T47D (cell line): ENCODE measurements around the gene DUSP2.

Source experiments
- DNase-seq, 2 experiments: peaks; one replicate each; pipeline versions ENCODE4 v3.0.0 to v3.0.0-alpha.2; 2011 to 2012; ENCODE audit warnings: low read depth in 1 of 2, low spot score in 1 of 2
- JUND ChIP-seq: IDR thresholded peaks from 2 replicates; pipeline ENCODE4 v1.6.1; 2012; ENCODE audit warnings: low read depth
- in situ Hi-C: cut with HindIII; loops from 2 replicates; pipeline ENCODE4 v1.10.0; 2016; ENCODE audit warnings: low sequenced_read_pairs, low pct_unique_long_range_greater_than_20kb

DUSP2 gene

DNA sequence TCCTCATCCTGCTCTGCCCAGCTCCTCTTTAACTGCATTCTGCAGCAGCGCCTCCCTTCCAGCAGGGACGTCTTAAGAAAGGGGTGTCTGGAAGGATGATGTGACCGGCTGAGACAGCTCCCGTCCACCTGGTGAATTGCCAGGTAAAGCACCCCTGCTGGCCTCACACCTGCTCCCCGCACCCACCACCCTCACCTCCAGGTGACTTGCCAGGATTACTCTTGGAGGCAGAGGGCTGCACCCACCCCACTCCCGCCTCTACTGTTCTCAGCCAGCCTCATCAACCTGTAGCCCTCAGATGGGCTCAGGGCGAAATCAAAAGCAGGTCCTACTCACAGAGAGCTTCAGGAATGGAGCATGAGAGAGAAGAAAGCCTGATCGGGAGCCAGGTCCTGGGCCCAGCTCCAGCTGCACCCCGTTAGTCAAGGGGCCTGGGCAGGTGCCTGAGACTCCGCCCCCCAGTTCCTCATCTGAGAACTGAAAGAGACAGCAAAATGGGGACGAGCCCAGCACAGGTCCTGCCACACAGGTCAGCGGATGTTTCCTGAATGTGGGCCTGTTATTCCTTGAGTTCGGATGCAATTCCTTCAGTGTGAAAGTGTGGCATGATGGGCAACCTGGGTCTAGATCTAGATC lies 34.5 kb downstream of the DUSP2 start:
- TF ChIP-seq JUND = no peak
- in situ Hi-C loops = no loop called here
- no peak for DNase-seq

DNA sequence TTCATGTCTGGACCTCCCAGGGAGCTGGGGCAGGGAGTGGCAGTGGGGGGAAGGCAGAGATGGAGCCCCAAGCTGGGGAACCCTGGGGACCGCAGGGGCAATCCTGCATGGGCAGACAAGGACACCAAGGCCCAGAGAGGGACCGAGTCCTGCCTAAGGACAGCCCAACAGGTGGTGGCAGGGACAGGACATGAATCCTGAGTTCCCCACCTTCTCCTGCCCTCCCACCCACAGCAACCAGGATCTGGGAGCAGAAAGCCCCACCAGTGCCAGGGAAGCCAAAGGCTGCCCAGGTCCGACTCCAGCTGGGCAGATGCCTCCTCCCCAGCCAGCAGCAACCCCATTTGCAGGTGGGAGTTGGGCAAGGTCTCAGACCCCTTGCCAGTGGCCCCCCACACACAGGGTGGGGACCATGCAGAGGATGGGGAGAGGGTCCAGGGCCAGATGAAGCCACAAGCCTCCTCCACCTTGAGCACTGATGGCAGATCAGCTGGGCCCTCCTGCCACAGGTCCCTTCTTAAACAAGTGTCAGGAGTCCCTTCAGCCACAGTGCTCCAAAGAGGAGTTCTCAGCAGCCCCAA lies 35.2 kb downstream of the DUSP2 start:
- in situ Hi-C loops = no loop called here
- DNase-seq = no peak
- no peak for TF ChIP-seq JUND

DNA sequence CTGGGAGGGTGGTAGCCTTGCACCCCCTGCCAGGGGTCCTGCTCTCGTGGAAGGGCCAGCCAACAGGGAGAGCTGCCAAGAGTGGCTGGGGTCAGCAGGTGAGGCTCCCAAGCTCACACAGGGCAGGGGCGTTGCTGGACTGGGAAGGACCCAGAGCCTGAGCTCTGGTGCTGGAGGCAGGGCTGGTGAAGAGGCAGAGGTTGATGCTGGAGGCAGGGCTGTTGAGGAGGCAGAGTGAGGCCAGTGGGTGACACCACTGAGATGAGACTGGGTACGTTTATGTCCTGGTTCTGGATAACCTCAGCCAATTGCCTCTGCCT lies 35.9 kb downstream of the DUSP2 start:
- in situ Hi-C loops = no loop called here
- no peak for DNase-seq
- TF ChIP-seq JUND = no peak

DNA sequence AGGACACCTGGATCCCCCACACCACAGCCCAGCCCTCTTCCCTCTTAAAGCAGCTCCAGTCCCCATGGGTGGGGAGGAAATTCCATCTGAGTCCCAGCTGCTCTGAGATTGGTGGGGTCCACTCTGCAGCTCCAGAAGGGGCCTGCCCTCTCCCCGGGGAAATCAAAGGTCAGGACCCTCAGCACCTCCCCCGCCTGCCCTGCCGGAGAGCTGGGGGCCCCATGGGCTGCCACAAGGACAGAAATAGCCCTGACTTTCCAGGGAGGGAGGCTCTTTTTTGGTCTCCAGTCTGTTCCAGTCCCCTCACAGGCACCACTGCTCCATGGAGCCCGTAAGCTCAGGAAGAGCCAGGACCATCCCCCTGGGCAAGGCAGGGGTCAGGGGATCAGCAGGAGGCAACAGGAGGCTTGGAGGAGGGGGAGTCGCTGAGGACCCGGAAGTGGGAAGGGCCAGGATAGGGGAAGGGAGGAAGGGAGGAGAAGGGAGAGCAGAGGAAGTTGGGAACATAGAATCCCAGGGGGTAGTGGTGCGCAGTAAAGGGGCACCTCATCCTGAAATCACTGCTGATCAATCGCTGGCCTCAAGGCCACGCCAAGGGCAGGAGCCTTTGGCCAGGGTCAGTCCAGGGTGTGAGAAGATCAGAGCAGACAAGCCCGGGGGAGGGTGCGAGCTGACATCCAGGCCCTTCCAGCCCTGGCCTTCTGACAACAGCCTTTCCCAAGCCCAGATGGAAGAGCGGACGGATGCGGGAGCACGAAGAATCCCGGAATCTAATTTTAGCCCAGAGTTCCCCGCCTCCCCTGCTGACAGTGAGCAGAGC lies 36.5 kb downstream of the DUSP2 start:
- TF ChIP-seq JUND = no peak
- in situ Hi-C loops = no loop called here
- DNase-seq = no peak

DNA sequence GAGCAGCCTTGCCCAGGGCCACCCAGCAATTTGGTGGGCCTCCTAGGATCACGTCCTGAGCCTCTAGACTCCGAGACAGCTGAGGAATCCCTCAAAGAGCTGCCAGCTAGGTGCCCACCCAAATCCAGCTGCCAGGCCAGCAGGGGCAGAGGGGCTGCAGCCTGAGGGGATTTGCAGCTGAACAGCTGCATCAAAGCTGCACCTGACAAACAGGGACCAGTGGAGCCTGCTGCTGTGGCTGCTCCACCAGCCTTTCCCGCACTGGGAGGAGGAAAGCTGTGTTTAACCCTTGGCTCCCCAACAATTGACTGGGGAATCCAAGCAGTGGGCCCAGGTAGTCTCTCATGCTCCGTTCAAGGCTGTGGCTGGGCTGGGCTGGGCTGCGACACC lies 37.1 kb downstream of the DUSP2 start:
- in situ Hi-C loops = no loop called here
- TF ChIP-seq JUND = no peak
- DNase-seq = no peak

DNA sequence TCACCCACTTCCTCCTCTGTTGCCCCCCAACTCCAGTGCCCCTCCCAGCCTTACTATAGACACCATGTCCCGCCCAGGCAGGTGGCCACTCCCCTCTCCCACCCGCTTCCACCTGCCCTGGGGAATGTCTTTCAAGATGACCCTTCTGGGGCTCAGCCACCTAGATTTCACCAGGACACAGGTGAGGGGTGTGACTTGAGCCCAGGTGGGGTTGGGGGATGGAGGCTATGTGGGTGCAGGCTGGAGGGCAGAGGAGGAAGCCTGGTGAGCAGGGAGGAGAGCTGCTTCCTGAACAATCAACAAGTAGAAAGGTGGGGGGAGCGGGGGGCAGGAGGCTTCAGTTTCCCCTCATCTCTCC lies 37.6 kb downstream of the DUSP2 start:
- TF ChIP-seq JUND = no peak
- DNase-seq = no peak
- in situ Hi-C loops = no loop called here

DNA sequence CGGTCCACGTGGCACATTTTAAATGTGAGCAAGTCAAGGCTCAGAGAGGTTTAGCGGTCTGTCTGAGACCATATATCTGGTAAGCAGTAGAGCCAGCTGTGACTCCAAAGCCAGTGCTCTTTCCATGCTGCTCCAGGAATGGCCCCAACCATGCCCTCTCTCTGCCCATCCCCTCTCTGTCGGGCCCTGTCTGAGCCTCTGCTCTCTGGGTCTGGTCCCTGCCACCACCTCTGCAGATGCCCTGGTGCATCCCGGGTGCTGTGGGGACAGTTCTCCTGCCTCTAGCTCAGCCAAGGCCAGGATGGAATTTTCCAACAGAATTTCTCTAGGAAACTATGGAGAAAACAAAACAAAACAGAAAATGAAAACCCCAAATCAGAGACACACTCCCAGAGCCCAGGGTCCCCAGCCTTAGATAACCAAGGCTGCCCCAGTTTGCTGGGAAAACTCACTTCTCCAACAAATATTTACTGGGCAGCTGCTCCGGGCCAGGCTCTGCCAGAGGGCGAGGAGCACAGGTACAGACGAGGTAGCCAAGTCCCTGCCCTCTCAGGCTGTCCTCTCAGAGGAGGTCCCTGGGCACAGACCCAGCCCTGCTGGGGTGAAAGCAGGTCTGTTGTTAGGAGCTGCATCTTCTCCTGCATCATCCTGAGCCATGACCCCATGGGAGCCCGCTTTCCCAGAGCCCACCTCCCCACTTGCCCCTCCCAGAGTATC lies 38.1 kb downstream of the DUSP2 start:
- no peak for DNase-seq
- in situ Hi-C loops = no loop called here
- no peak for TF ChIP-seq JUND

DNA sequence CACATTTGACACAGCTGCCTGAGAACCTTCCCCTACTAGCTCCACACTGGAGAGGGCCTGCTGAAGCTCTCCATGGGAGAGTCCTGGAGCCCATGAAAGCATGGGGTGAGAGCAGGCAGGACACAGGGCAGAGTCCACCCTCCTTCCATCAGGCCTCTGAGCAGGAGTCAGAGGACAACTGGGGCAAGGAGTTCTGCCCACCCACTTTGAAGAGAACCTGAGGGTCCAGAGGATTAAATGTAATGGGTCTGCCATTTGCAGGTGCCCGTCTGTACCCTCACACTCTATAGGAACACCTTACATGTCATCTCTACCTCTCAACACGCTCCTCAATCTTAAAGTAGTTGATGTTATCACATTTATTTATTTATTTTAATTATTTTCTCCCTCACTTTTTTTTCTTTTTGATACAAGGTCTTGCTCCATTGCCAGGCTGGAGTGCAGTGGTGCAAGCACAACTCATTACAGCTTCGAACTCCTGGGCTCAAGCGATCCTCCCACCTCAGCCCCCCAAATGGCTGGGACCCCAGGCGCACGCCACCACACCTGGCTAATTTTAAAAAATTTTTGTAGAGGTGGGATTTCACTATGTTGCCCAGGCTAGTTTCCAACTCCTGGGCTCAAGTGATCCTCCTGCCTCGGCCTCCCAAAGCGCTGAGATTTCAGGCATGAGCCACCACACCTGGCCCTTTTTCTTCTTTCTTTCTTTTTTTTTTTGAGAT lies 39.1 kb downstream of the DUSP2 start:
- in situ Hi-C loops = no loop called here

DNA sequence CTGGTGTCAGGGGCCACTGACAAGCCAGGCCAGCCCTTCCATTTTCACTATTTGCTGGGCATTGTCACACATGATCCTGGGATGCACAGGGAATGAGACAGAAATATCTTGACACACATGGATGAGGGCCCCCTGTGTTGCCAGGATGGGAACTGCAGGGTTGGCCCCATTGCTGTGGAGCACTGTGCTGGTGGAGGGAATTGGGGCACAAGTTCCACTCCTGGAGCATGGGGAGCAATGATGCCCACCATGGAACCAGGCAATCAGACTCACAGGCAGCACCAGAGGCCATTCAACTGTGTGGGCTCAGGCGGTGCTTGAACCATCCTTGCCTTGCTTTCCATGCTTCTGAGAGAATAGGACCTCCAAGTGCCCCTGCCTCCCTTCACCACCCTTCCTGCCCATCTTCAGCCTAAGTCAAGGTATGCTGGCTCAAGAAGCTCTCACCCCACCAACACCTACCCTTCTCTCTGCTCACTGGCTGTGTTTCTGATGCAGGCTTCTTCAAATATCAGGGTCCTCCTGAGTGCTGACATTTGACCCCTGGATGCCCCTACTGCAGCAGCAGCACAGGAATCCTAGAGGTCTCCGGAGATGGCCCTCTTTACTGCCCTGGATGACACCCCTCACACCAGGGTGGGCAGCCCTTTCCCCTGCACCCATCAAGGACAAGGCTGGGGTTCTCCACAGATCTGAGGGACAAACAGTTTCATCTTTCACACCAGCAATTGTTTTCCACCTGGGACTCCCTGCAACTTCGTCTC lies 39.9 kb downstream of the DUSP2 start:
- TF ChIP-seq JUND = no peak
- DNase-seq = no peak
- in situ Hi-C loops = no loop called here

More for the DNA sequence above, 39.1 kb downstream of the DUSP2 start:
- DNase-seq = no peak
- TF ChIP-seq JUND = no peak

DNA sequence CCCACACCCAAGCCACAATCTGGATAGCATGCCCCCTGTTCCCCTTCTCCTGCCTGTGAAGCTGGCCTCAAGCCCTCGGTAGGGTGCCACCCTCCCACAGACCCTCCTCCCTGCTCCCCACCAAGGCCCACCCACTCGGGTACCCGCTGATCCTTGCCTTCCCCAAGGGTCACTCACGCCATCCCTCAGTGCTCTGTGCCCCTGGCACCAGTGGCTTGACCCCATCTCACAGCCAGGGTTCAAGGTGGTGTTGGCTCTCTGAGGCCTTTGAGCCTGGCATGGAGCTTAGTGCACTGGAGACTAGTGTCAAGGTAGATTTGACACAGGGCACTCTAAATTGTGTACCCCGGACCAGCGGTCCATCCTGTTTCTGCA lies 40.8 kb downstream of the DUSP2 start:
- no peak for DNase-seq
- no peak for TF ChIP-seq JUND
- in situ Hi-C loops = no loop called here

DNA sequence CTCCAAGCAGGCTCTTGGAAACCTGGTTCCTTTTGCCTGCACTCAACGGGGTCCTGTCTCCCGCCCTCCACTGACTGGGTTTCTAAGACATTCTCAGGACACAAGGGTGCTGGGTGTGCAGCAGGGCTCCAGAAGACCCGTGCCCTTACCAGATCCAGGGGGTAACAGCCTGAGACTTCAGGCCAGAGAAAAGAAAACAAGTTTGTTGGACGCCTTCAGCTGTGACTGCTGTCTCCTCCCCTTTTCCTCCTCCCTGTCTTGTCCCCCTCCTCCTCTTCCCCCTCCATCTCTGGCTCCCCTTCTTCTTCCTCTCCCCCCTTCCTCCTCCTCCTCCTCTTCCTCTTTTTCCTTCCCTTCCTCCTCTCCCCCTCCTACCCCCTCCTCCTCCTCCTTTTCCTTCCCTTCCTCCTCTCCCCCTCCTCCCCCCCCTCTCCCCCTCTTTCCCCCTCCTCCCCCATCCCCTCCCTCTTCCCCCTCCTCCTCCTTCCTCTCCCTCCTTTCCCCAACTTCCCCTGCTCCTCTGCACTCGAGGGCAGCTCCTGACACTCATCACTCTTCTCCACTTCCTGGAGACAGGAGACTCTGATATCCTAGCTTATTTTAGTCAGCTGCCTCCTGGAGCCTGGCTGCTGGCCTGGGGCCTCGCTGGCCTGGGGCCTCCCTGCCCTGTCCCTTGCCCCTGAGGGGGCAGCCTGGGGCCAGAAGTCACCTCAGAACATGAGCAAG lies 41.3 kb downstream of the DUSP2 start:
- in situ Hi-C loops = no loop called here
- no peak for DNase-seq
- no peak for TF ChIP-seq JUND
